ENCODE results near the gene LRTM2. TPM values are rescaled to one million over a fixed set of nuclear protein-coding genes. Genes with fewer than 3 reads are reported as not detected.

The LRTM2 gene
- total RNA-seq, 4 donors from 2014 or later = 0.26 TPM; not detected in 3

GRCh38 chr12:1858456-1858855 is 38.1 kb downstream of the LRTM2 start:
- no peaks in the 10 kb centered on the region for H3K36me3 ChIP-seq
- no peaks in the 10 kb centered on the region for H3K4me1 ChIP-seq
- no peak overlapping the region for H3K4me3 ChIP-seq
- H3K9me3 ChIP-seq = peaks cover 13% of the 10 kb centered on the region
- H3K27me3 ChIP-seq = peaks cover 6% of the 10 kb centered on the region
- no peak overlapping the region for H3K27ac ChIP-seq
- DNase-seq (ENCODE audit: low spot score in 2 of 2) = no peak
- WGBS = 90% methylated on average over 11 of the region's 11 CpGs
- no peak for TF ChIP-seq EP300 (IDR thresholded peaks at IDR 0.05)
- no peak for TF ChIP-seq POLR2AphosphoS5 (IDR thresholded peaks at IDR 0.05)
- TF ChIP-seq POLR2A (IDR thresholded peaks at IDR 0.05) = no peak
- TF ChIP-seq, protein P1, sequence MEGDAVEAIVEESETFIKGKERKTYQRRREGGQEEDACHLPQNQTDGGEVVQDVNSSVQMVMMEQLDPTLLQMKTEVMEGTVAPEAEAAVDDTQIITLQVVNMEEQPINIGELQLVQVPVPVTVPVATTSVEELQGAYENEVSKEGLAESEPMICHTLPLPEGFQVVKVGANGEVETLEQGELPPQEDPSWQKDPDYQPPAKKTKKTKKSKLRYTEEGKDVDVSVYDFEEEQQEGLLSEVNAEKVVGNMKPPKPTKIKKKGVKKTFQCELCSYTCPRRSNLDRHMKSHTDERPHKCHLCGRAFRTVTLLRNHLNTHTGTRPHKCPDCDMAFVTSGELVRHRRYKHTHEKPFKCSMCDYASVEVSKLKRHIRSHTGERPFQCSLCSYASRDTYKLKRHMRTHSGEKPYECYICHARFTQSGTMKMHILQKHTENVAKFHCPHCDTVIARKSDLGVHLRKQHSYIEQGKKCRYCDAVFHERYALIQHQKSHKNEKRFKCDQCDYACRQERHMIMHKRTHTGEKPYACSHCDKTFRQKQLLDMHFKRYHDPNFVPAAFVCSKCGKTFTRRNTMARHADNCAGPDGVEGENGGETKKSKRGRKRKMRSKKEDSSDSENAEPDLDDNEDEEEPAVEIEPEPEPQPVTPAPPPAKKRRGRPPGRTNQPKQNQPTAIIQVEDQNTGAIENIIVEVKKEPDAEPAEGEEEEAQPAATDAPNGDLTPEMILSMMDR (IDR thresholded peaks at IDR 0.05) = no peak

DNA sequence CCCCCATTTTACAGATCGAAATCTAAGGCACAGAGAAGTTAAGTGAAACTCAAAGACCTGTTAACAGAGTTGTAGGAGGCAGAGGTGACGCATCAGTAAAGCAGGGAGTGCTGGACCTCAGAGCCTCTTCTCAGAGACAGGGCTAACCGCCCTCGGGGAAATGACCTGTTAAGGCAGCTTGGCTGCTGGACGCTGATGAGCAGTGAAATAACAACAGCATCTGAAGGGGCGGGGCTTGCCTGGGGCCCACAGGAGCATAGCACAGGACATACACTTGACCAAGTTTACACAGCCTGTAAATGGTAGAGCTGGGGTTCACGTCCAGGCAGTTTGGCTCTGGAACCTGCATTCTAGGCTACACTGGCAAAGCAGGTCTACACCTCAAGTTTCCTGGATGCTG is 39.3 kb downstream of the LRTM2 start:
- peaks cover 9% of the 10 kb centered on the region for H3K27me3 ChIP-seq
- H3K36me3 ChIP-seq = no peaks in the 10 kb centered on the region
- TF ChIP-seq, protein P1 (IDR thresholded peaks at IDR 0.05) = no peak
- TF ChIP-seq POLR2AphosphoS5 (IDR thresholded peaks at IDR 0.05) (no peak), EP300 (IDR thresholded peaks at IDR 0.05) (no peak), POLR2A (IDR thresholded peaks at IDR 0.05) (no peak)
- no peaks in the 10 kb centered on the region for H3K4me1 ChIP-seq
- H3K9me3 ChIP-seq = peaks cover 8% of the 10 kb centered on the region
- H3K27ac ChIP-seq = no peak overlapping the region
- DNase-seq (ENCODE audit: low spot score in 2 of 2) = no peak
- no peak overlapping the region for H3K4me3 ChIP-seq
- 74% methylated on average over 6 of the region's 7 CpGs for WGBS

GRCh38 chr12:1862973-1863372 is 42.6 kb downstream of the LRTM2 start:
- Histone ChIP-seq H3K27me3 (peaks cover 23% of the 10 kb centered on the region), H3K27ac (no peak overlapping the region), H3K9me3 (no peaks in the 10 kb centered on the region), H3K4me3 (no peak overlapping the region), H3K4me1 (no peaks in the 10 kb centered on the region), H3K36me3 (no peaks in the 10 kb centered on the region)
- DNase-seq (ENCODE audit: low spot score in 2 of 2) = no peak
- TF ChIP-seq POLR2A (IDR thresholded peaks at IDR 0.05) = no peak
- TF ChIP-seq, protein P1 (IDR thresholded peaks at IDR 0.05) = no peak
- TF ChIP-seq EP300 (IDR thresholded peaks at IDR 0.05) = no peak
- TF ChIP-seq POLR2AphosphoS5 (IDR thresholded peaks at IDR 0.05) = no peak

GRCh38 chr12:1863823-1864222 is 43.5 kb downstream of the LRTM2 start:
- DNase-seq (ENCODE audit: low spot score in 2 of 2) = no peak
- H3K4me3 ChIP-seq = no peak overlapping the region
- peaks cover 19% of the 10 kb centered on the region for H3K27me3 ChIP-seq
- TF ChIP-seq POLR2AphosphoS5 (IDR thresholded peaks at IDR 0.05) (no peak), EP300 (IDR thresholded peaks at IDR 0.05) (no peak)
- TF ChIP-seq, protein P1 (IDR thresholded peaks at IDR 0.05) = no peak
- H3K36me3 ChIP-seq = no peaks in the 10 kb centered on the region
- 93% methylated on average over 16 of the region's 16 CpGs for WGBS
- H3K27ac ChIP-seq = no peak overlapping the region
- no peaks in the 10 kb centered on the region for H3K4me1 ChIP-seq
- H3K9me3 ChIP-seq = no peaks in the 10 kb centered on the region

DNA sequence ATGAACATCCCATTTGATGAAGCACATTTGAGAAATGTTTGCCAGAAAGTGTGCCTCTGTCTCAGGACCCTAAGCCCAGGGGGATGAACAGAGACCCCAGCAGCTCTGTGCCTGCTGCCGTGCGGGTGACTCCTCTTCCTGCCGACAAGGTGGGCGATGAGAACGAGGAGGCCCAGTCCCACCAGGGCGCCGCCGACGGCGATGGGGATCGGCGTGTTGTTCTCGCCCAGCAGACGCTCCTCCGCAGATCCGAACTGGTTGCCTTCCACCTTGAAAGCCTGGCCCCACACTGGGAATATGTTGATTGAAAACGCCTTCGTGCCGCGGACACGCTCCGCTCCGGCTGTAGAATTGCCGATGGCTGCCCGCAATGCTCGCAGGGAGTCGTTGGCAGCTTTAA is 44.1 kb downstream of the LRTM2 start:
- TF ChIP-seq POLR2AphosphoS5 (IDR thresholded peaks at IDR 0.05) = no peak
- TF ChIP-seq EP300 (IDR thresholded peaks at IDR 0.05) = no peak
- no peak for TF ChIP-seq POLR2A (IDR thresholded peaks at IDR 0.05)
- H3K4me1 ChIP-seq = no peaks in the 10 kb centered on the region
- WGBS = 52% methylated on average over 27 of the region's 27 CpGs
- no peak for DNase-seq (ENCODE audit: low spot score in 2 of 2)
- H3K27me3 ChIP-seq = peaks cover 19% of the 10 kb centered on the region
- H3K9me3 ChIP-seq = no peaks in the 10 kb centered on the region
- no peak overlapping the region for H3K27ac ChIP-seq
- H3K4me3 ChIP-seq = no peak overlapping the region
- no peaks in the 10 kb centered on the region for H3K36me3 ChIP-seq

- peaks cover 21% of the 10 kb centered on the region for H3K27me3 ChIP-seq
- WGBS = 75% methylated on average over 30 of the region's 37 CpGs
- no peak overlapping the region for H3K27ac ChIP-seq
- H3K4me1 ChIP-seq = no peaks in the 10 kb centered on the region
- no peaks in the 10 kb centered on the region for H3K36me3 ChIP-seq
- H3K9me3 ChIP-seq = no peaks in the 10 kb centered on the region
- no peak overlapping the region for H3K4me3 ChIP-seq
- no peak for TF ChIP-seq POLR2A (IDR thresholded peaks at IDR 0.05)
- TF ChIP-seq, protein P1 (IDR thresholded peaks at IDR 0.05) = no peak
- TF ChIP-seq EP300 (IDR thresholded peaks at IDR 0.05) = no peak
- TF ChIP-seq POLR2AphosphoS5 (IDR thresholded peaks at IDR 0.05) = no peak
- DNase-seq (ENCODE audit: low spot score in 2 of 2) = no peak
These were observed 44.5 kb downstream of the LRTM2 start for GRCh38 chr12:1864867-1865266.
